Activated CD4-positive, alpha-beta T cell treated with anti-CD3 and anti-CD28 coated beads, Interleukin-2, amount 50 U/mL, for 16 hours (primary cell): ENCODE data around the gene PITPNC1.
"Not testable (repeated sequence)": the region's sequence is repeated elsewhere in the genome, so short reads cannot be mapped to it uniquely, and the experiment has no call there.

Source experiments
- DNase-seq: peaks from one replicate; pipeline ENCODE4 v3.0.0-alpha.2; 2020

The PITPNC1 gene

DNA sequence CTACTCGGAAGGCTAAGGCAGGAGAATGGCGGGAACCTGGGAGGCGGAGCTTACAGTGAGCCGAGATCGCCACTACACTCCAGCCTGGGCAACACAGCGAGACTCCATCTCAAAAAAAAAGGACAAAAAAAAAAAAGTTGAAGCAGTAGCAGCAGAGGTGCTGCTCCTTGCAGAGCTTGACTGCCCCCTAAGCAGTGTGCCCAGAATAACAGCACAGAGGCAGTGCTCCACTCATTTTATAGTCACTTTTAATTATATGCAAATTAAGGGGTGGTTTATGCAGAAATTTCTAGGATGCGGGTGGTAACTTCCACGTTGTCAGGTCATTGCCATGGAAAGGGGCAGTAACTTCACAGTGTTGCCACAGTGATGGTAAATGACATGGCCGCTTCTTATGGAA lies 286.4 kb downstream of the PITPNC1 start:
- DNase-seq: no peak

DNA sequence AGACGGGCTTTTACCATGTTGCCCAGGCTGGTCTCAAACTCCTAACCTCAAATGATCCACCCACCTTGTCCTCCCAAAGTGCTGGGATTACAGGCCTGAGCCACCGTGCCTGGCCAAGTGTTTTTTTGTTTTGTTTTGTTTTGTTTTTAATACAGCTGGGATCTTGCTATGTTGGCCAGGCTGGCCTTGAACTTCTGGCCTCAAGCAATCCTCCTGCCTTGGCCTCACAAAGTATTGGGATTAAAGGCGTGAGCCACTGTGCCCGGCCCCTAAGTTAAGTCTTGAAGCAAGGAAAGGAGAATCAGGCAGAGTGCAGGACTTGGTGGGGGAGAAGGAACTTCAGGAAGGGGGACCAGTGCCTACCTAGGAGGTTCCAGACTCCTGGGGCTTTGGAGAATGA lies 288.9 kb downstream of the PITPNC1 start:
- DNase-seq: no peak

DNA sequence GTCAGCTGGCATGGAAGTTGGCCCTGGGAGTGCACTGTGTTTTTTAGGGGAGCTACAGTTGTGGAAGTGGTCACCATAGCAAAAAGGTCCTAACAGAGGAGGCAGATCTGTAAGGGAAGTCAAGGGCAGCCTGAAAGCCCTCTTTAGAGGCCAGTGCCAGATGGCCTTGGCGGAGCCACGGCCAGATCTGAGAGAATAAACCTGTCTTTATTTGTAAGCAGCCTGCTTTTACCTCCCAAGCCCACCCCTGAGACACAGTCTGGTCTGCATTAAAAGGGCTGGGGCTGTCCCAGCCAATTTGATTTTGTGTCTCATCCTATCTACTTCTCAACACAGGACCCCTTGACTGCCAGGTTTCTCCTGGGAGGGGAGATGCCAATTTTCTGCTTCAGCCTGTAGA lies 289.6 kb downstream of the PITPNC1 start:
- DNase-seq: no peak

DNA sequence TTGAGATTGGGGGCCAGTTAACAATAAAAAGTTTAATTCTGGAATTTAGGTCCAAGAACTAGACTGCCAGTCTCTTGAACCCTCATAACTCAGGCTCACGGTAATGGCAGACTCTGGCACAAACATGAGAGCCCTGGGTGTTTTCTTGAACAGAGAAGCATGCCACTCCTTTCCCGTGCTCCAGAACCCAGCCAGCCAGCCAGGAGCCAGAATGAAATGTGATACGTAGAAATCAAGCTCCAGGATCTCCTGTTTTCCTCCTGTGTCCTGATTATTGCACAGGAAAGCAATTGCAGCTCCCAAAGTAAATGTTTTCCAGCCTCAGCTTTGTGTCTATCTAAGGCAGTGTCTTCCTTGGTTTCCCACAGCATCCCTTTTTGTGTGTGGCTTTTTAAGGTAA lies 294.4 kb downstream of the PITPNC1 start:
- no peak for DNase-seq

DNA sequence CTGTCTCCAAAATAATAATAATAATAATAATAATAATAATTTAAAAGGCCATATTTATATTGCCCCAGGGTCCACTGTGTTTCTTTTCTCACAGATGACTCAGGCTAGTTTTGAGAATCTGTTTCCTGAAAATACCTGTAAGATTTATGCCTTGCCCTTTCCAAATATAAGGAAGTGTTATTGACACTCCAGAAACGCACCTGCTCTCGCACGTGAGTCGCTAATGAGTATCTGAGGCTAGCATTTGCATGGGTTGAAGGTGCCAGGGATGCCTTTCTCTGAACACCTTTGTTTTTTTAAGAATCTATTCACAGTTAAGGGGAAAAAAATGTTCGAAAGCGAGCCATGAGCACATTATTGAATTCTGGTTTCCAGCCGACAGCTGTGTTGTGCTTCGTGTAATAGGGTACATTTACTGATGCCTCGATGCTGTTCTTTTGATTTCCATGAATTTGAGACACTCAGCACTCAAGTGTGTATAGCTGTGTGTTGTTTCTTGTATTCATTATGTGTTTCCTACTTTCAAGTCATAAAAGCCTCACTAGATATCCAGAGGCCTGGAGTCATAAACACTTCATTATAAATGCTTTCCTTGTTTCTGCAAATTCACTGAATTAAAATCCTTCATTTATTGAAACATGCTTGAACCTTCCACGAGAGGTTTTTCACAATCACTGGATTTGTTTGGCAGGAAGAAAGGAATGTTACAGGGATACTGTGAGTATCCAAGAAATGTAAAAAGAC lies 295.7 kb downstream of the PITPNC1 start:
- no peak for DNase-seq

DNA sequence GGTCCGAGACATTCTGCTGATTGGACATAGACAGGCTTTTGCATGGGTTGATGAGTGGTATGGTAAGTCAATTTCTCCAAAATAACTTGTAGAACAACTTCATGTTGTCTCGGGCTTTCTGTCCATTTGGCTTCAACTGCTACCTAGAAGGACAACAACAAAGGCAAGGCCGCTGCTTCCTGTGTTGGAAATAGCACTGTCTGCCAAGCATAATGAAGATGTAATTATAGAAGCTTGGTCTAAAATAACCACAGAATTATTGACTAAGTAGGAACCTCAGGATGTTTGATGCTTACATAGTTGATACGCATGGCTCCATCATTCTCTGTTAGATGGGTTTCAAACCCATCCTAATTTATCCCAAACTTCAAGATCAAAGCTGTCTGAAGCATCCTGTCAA lies 298.4 kb downstream of the PITPNC1 start:
- no peak for DNase-seq

DNA sequence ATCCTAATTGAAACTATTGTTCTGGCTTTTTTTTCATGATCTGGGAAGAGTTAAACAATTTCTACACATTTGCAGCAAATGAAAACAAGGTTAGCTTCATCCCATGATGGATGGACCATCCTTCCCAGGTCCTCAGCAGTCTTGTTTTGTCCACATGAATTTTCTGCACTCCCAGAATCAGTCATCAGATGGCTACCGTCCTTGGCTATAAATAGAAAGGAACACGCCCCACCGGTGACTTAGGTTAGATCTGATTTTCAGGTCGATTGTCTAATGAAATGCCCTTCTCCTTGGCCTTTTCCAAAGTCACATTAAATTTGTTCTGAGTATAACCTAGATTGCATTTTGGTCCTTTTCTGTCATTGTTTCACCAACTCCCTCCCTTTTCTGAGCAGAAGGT lies 299.2 kb downstream of the PITPNC1 start:
- DNase-seq: no peak

DNA sequence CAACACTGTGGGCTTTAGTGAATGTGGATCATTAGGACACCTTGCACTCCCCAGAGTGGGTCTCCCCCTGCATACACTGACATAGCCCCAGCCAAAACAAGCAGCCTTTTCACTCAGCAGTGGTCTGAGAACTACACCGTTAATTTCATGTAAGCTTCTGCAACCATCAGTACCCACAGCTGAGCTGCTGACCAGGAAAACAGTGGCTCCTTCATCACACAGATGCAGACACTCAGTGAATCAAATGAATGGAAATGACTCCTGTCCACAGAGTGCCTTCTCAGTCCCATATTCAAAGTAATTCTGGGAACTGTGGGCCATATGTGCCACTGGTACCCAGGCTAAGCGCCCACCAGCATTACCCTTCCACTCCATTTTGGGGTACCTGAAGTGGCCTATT lies 301.3 kb downstream of the PITPNC1 start:
- no peak for DNase-seq

DNA sequence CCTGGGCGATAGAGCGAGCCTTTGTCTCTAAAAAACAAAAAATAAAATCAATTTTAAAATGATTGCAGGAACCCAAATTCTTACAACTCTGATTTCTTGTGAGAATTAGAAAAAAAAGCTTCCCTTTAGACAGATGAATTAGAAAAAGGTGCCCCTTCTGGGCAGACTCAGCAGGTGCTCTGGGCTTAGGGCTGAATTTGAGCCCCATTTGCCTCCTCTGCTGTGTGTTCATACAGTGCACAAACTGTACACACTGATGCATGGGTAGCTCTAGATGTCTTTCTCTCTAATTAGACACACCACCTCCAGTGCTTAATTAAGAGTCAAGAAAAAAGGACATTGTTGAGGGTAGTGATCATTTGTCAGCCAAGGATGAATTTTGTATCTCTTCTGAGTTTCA lies 302.1 kb downstream of the PITPNC1 start:
- DNase-seq: no peak

DNA sequence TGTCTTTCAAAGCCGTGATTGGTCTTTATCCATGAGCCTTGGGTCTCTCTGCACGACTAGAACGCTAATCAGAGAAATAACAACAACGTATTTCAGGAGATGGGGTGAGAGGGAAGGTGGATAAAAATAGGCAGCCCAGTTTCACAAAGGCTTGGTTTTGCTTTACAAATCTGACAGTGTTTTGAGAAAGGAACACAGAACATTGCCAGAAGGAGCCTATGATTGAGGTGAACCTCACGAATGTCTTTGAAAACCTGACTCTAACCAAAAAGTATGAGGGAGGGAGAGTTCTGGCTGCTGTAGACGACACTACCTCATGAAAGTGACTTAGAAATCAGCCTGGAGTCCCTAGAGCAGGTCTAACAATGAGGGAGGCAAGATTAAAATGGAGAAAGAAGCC lies 302.6 kb downstream of the PITPNC1 start:
- DNase-seq: no peak

DNA sequence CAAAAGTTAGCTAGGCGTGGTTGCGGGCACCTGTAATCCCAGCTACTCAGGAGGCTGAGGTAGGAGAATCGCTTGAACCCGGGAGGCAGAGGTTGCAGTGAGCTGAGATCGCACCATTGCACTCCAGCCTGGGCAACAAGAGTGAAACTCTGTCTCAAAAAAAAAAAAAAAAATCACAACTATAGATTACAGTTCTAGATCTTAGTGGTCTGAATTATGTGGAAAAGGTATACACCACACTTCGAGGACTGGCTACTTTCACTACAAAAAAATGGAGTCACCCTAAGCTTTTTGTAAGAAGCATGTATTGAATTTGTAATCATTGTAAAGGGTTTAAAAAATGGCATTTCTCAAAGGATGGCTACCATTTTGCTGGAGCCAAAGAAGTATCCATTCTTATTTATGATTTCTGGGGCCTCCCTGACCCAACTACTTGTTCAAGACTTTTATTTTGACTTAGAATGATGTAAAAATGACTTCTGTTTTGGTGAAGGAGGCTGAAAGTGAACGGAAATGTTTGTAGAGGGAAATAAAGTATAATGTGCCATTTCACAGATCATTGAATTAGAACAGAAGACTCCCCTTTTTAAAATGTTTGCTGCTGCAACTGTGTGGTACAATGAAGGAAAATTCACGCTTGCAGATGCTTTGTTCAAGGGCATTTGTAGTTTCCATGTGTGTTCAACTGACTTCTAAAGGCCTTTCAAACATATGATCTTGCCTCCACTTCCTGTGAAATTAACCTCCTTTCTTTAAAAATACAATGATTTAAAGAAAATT lies 303.6 kb downstream of the PITPNC1 start:
- no peak for DNase-seq

DNA sequence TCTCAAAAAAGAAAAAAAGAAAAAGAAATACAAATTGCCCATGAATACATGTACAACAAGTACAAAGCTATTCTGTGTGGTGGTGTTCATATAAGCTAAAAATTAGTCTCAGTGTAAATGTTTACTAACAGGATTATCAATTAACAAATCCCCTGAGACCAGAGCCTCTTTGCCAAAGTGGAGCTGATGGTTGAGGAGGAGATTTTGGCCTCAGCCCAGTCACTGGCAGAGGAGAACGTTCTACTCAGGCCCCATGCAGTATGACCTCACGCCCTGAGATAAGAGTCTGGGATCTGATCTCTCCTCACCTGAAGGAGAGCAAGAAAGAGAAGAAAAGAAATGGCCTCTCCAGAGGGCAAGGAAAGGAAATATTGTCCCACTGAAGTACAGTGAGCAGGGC lies 305.1 kb downstream of the PITPNC1 start:
- DNase-seq: no peak

DNA sequence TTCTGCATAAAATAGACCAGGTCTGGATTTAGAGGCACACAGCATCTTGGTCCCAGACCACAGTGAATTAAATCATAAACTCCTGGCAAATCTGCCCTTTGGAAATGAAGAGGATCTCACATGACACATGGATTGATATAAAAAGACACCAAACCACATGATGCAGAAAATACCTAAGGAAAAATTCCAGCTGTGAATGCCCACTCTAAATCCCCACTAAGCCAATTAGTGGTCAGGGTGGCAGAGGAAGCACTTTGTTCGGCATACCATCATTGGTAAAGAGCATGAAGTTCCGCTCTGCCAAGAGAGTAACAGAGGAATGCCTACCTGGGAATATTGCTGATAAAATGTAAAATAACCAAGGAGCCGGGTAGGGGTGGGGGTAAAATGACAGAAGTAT lies 308.3 kb downstream of the PITPNC1 start:
- DNase-seq: no peak

DNA sequence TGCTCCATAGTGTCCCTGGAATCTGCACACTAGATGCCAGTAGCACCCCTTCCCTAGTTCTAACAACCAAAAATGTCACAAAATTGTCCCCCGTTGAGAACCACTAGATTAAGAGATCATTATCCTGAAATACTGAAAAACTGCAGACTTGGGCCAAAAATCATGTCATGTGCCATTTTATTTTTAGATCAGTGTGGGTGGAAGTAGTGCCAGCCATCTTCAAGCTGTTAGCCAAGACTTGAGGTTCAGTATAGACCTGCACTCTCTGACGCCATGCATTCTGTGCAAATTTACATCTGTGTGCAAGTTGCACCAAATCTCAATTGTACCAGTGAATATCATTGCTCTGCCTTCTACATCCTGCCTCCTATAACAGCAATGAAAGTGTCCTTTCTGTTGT lies 309.2 kb downstream of the PITPNC1 start:
- no peak for DNase-seq

DNA sequence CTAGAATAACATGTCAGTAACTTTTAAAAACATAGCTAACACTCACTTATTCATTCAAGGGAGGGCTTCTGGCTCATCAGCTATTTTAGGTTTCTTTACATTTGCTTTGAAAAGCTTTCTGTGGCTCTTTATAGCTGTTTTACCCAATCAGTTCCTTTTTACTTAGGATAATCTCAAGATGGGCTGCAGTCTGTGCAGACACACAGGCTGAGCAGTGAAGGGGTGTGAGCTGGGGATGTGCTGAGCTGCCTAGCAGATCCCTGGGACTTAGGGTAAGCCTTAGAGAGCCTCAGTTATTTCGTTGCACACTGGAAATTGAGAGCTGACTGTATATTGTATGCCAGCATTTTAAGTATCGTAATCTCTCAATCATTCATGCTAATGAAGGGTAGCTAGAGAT lies 310.4 kb downstream of the PITPNC1 start:
- DNase-seq: no peak

DNA sequence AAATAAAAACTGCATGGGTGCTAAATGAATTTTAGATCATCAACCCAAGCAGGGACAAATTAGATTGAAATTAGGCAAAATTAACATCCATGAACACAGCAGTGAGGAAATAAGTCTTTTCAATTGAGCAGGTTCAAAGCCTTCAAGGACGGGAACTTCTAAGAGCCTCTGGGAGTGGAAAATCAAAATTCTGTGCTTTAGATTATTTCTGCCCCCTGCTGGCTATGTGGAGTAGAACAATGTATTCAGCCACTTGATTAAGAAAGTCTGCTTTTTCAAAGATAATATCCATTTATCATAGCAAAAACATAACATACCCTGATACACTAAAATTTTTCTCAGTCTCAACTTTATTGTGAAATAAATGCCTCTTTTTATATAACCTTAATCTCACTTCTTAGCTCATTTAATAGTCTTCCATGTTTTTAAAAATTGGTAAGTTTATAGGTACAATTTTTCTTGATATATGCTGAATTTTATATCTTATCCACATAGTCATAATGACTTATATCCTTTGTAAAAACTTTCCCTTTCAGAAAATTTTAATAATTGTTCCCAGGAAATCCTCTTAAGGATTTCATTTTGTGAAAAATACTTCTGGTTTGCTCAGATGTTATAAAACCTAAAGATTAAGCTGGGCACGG lies 312.6 kb downstream of the PITPNC1 start:
- peak; percentile 62 for DNase-seq

DNA sequence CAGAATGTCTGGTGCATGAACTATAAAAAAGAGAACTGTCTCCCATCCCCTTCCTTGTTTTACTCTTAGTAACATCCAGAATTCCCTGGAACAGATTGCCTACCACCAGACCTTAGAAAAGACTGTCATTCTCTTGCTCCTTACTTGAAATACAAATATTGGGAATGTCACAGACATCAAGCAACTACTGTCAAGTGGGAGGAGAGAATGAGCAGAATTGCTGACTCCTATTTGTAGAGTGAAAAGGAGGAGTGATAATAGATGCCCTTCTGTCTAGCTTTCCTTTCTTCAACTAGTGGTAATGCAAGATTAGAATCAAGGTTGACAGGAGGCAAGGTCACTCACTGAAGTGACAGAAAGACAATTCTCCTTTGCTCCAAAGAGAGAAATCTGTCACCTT lies 316.7 kb downstream of the PITPNC1 start:
- no peak for DNase-seq

DNA sequence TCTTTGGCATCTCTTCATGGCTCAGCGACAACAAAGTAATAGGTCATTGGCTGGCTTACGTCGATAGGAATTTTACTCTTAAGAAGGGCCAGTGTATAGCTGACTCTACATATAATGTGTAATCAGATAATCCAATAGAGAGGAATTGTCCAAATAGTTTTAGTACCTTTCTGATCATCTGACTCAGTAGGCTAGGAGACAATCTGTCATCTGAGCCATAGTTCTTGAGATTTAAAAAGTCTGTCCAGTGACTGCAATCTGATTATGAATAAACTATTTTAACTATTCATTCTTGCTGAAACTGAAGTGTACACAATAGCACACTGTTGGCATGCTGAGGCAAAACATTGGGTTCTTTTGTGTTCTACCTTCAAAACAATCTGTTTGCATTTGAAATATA lies 319.3 kb downstream of the PITPNC1 start:
- DNase-seq: no peak

DNA sequence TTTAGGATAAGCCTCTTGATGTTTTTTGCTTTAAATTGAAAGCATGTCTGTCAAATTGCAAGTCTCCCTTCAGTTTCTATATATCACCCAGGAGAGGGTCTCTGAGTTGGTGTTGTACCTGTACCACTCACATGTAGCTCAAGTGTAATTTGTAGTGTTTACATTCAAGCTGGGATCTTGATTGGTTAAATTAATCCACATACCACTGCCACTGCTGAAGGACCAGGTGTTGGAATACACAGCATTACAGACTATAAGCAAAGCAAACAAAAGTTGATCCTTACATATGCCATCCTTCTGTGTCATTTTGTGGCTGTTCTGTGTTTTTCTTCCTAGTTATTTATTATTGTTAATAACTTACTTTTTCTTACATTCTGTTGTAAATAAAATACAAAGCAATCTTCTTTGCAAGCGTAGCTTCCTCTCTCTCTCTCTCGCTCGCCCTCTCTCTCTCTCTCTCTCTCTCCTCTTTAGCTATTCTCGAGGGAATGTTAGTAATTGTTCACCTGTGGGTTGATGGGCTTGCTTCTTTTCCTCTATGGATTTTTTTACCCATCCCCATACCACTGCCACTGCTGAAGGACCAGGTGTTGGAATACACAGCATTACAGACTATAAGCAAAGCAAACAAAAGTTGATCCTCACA lies 319.9 kb downstream of the PITPNC1 start:
- DNase-seq: no peak

DNA sequence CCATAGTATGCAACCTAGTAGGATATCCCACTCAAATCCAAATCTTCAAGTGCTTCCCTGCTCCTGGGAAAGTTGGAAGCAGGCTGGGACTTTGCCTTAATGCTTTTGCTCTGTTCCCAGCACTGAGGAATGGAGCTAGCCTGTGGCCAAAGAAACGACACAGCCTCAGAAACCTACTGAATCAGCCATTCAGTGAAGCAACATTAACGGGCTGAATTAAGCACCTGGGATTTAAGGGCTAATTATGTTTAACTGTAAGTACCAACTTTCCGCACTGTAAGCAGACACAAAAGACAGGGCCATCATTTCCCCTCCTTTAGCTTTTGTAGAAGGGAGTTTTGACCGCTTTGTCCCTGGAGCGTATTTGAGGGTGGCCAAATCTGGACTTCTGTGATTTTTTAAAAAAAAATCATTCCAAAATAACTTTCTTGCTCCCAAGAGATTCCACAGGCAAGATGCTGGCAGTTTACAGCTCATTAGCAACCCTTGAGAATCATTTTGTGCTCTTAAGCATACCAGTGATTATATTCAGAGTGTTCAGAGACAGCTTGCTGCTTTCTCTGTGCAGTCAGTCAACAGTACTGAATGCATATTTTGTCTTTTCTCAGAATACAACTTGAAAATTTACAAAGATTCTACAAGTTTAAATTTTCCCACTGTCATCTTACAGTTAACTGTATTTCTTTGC lies 323.1 kb downstream of the PITPNC1 start:
- DNase-seq: no peak

DNA sequence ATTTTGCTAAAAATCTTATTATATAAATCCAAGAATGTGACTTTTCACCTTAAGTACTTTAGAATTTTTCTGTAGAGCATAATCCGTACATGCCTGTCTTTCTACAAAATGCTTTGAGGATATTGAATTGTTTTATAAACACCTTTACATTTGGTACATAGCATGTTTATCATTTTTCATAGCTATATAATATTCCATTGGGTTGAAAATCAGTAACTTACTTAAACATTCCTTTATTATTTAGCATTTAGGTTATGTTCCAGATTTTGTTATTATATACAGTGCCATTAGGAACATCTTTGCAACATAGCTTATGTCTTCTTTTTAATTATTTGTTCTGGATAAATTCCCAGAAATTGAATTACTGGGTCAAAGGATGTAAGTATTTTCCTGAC lies 323.6 kb downstream of the PITPNC1 start:
- DNase-seq: no peak

DNA sequence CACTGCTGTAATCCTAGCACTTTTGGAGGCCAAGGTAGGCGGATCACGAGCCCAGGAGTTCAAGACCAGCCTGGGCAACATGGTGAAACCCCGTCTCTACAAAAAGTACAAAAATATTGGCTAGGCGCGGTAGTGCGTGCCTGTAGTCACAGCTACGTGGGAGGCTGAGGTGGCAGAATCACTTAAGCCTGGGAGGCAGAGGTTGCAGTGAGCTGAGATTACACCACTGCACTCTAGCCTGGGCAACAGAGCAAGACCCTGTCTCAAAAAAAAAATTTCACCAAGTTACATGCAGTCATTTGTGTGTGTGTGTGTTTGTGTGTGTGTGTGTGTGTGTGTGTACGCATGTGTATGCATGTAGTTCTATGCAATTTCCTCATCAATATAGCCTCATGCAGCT lies 325.8 kb downstream of the PITPNC1 start:
- not testable (repeated sequence) for DNase-seq

DNA sequence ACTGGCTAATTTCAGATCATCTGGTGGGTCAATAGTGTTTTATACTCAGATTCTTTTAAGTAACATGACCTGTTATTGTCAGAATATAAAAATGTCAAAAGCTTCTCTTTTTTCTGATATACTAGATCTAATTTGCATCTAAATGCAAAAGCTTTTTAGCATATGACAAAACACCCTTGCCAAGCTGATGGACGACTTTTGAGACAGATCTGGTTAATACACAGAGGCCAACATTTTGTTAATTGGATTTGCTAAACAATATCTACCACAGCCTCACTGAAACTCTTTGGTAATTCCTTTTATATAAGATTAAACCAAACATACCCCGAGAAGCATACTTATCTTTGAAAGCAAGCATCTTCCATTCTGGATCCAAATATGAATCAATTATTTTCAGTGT lies 330.4 kb downstream of the PITPNC1 start:
- DNase-seq: no peak
